GF-D8 (cell line): ENCODE results near the gene DENND1C.

ENCODE experiments used
- DNase-seq: peaks from one replicate; lab custom pipeline; 2025; lab: John Stamatoyannopoulos, UW

DENND1C gene

GRCh38 chr19:6481541-6482342 is at the start of gene DENND1C:
TSS of gene DENND1C (minus strand) at chr19:6481787. CDS start at chr19:6481695, 92 bp downstream.
- peak; percentile 43 for DNase-seq

DNA sequence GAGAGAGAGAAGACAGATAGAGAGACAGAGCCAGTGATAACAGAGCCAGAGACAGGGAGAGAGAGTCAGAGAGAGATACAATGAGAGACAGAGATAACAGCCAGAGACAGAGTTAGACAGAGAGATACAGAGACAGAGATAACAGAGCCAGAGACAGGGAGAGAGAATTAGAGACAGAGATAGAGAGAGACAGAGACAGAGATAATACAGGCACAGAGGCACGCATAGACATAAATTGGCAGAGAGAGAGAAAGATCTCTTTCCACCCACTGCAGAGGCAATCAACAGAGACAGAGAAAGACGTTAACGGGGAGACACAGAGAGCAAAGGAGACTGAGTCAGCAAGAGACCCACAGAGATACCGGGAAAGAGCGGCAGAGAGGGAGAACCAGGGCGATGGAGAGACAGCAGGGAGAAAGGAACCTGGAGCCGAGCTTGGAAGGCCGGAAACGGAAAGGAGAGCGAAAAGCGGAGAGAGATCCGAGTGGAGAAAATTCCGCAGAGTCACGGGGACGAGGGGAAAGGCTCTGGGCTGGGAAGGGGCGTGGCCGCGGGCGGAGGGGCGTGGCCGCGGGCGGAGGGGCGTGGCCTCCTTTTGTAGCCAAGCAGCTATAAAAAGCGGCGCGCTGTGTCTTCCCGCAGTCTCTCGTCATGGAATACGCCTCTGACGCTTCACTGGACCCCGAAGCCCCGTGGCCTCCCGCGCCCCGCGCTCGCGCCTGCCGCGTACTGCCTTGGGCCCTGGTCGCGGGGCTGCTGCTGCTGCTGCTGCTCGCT is 49.0 kb upstream of the DENND1C start, which contains the start of gene TNFSF9:
TSS of gene TNFSF9 (plus strand) at position 641 of the 777 bp plus-strand sequence. CDS start at position 652, 11 bp downstream.
- DNase-seq: peak; percentile 40

GRCh38 chr19:6529937-6530385 is 48.4 kb upstream of the DENND1C start:
- no peak for DNase-seq

- DNase-seq: no peak
Observed at GRCh38 chr19:6529351-6529750, 47.8 kb upstream of the DENND1C start.

- peak; percentile 41 for DNase-seq
Observed at GRCh38 chr19:6528544-6529121, 47.0 kb upstream of the DENND1C start.

DNA sequence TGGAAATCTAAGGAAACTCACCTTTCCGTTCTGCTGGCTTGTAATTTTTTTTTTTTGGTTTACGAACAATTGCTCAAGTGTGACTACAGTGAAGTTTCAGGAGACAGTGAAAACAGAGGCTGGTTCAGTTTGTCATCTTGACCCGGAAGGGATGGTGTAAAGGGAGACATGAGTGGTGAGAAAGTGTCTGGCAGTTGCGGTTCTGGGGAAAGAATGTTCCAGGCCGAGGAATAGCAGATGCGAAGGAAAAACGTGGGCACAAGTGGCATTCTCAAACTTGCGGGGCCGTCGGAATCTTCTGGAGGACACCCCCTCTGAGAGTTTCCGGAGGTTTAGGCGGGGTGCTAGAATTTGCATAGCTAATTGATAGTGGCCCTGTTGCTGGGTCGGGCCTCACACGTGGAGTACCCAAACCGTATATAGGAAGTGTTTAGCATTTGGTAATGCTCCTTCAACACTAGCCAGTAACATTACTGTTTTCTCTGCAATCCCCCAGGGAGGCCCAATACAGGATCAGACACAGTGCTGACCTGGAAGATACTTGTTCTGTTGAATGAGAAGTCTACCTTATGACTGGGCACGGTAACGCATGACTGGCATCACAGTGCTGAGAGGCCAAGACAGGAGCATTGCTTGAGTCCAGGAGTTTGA is 46.4 kb upstream of the DENND1C start:
- no peak for DNase-seq

GRCh38 chr19:6524311-6524710 is 42.7 kb upstream of the DENND1C start:
- DNase-seq: no peak

- DNase-seq: no peak
Observed at GRCh38 chr19:6522712-6523111, 41.1 kb upstream of the DENND1C start.

DNA sequence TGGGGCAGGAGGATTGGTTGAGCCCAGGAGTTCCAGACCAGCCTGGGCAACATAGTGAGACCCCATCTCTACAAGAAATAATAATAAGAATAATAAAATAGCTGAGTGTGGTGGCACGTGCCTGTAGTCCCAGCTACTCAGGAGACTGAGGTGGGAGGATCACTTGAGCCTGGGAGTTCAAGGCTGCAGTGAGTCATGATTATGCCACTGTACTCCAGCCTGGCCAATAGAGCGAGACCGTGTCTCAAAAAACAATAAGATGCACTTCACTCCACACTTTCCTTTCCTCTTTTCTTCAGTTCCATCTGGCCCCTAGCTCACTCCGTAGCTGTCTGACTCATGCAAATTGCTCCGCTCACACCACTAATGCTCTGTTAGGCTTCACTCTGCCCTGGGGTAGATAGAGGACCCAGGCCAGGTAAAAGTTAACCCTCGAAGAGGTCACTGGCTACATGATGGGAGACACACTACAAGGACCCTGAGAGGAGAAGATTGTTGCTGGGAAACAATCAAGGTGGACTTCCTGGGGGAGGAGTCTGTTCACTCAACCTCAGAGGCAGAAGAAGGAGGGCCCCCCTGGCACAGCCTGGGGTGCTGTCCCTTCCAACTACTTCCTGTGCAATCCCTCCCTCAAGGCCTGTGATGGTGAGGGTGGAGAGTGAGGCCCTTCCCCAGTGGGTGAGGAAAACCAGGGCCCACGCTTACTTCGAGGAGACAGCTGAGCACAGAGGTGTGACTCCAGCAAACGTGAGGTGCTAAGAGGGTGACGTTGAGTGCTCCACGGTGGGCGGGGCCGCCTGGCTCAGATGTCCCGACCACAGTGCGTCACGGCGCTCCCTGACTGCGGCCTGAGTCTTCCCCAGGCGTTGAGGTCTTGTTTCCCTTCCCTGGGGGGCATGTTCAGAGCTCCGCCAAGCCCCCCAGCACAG is 40.4 kb upstream of the DENND1C start:
- no peak for DNase-seq

DNA sequence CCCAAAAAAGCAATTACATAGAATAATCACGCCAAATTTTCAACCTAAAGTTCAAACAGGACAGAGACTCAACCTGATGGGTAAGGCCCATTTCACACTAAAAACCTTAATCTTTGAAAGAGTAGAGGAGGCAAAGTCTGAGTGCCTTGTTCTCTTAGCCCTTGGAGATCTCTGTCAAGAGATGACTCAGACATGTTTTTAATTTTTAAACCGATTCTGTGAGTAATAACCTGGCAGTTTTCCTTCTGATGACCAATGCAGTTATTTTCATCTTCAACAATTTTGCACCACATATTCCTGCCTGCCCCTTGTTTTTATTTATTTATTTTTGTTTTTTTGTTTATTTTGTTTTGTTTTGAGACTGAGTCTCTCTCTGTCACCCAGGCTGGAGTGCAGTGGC is 37.7 kb upstream of the DENND1C start:
- no peak for DNase-seq

DNA sequence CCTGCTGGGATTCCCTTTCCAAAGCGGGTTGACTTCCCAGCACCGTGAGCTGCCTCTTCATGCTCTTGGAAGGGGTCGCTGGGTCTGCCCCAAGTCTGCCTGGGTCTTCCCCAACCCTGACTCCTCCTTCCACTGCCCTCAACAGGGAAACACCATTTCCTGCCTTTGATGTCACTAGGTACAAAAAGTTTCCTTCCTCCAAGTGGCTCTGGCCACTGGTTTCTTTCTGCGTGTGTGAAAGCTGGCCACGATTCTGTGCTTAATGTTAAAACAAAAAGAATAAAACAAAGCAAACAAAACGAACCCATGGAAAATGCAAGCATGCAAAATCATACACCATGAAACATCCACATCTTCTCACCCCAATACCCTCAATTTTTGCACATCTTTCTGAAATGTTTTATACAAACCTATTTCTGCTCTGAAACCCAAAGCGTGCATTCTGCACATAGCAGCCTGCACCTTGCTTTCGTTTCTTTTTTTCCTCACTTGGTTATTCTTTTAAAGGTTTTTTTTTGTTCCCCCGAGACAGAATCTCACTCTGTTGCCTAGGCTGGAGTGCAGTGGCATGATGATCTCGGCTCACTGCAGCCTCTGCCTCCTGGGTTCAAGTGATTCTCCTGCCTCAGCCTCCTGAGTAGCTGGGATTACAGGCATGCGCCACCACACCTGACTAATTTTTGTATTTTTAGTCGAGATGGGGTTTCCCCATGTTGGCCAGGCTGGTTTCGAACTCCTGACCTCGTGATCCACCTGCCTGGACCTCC is 36.7 kb upstream of the DENND1C start:
- no peak for DNase-seq

GRCh38 chr19:6516659-6517291 is 35.2 kb upstream of the DENND1C start:
- peak; percentile 19 for DNase-seq

DNA sequence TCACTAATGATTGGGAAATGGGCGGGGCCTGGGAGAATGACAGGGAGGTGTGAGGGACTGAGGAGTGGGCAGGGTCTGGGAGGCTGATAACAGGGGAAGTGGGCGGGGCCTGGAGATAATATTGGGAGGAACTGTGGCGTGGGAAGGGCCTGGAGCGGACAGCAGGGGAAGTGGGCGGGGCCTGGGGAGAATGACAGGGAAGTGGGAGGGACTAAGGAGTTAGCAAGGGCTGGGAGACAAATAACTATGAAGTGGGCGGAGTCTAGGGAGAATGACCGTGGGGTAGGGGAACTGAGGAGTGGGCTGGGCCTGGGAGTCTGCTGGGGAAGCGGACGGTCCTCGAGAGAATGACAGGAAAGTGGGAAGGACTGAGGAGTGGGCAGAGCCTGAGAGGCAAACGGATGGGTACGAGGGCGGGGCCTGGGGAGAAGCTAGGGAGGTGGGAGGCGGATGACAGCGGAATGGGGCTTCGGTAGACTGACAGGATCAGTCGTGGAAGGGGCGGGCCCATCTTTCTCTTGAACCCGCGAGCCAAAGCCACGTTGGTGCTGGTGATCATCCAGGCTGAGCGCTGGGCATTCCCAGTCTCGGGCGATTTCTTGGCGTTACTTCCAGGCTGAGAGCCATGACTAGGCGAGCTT is 34.6 kb upstream of the DENND1C start:
- DNase-seq: peak; percentile 69

DNA sequence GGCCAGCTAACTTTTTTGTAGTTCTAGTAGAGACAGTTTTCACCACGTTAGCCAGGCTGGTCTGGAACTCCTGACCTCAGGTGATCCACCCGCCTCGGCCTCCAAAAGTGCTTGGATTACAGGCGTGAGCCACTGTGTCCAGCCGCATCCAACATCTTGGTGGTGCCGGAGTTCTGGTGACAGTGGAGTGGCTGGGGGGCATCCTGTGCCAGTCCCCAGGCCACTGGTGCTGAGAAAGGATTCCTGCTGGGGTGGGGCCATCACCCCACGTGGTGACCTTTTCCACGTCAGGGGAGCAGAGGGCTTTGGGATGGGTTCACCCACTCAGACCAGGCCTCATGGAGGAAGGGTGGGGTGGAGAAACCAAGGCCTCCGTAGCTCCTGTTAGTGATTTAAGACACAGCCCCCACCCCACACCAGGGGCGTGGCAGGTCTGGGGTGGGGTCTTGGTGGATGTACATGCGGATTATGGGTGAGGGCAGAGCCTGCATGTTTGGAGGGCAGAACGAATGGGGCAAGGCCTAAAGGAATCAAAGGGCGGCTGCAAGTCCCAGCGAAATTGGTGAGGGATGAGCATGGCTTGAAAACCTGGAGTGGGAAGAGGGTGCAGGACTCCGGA is 33.4 kb upstream of the DENND1C start:
- no peak for DNase-seq

DNA sequence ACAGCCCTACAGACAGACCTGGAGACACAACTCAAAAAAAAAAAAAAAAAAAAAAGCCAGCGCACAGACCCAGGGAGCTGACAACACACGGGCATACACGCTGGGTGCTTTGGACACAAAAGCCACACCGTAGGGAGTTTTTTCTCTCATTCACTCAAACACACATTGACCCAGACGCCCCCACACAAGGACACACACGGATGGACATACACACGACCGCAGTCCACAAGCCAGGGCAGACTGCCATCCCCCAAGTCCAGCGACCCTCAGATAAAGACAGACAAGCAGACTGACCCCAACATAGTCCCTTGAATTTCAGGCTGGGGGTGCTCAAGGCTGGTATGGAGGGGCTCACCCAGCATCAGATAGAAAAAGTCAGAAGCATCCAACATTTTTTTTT is 32.5 kb upstream of the DENND1C start:
- DNase-seq: no peak

DNA sequence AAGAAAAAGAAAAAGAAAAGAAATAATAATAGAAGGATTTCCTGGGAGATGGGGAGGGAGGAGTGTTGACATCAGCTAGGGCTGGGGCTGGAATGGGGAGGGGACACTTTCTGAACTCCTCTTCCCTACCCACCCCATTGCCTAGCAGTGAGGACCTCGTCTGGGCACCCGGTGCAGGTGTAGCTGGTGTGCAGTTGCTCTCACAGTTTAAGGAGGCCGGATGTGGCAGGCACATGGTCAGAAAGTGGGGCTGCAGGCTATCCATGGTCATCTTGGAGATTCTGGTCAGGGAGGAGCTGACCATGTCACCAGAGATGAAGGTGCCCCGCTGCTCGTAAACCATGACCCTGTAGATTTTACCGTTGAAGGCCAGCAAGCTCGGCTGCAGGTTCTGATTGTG is 29.0 kb upstream of the DENND1C start:
- no peak for DNase-seq

DNA sequence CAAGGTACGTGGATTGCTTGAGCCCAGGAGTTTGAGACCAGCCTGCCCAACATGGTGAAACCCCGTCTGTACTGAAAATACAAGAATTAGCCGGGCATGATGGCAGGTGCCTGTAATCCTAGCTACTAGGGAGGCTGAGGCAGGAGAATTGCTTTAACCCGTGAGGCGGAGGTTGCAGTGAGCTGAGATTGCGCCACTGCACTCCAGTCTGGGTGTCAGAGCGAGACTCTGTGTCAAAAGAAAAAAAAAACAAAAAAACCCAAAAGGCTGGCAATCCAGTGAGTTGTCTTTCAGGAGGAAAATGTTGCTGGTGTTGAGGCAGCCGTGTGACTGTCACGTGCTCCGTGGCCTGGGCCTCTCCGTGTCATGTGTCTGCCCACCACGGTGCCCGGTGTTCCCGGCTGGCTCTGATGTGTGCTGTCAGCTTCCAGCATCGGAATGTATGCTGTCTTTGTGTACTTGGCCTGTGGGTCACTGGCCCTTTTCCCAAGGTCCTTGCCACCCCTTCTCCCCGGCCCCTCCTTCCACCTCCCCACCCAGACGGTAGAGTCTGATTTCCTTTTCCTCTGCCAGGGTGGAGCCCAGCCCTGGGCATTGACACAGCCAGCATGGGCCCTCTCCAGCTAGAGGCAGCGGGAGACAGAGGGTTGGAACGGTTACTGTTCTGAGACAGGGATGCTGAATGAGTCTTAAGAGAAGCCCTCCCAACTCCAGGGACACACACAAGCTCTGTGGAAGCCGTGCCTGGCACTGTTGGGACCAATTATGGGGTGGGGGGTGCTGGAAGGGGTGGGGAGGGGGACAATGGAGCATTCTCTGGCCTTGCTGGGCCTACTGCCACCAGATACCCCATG is 27.8 kb upstream of the DENND1C start:
- no peak for DNase-seq
